OCI-LY1 (cell line): ENCODE data around the gene NIT1.

Source experiments
- H2AFZ ChIP-seq: fragments of 200-600 bp; sonication (generic), shearing (Covaris generic); 2 replicates; pipeline ENCODE4 v1.6.0; 2014; ENCODE audit warnings: antibody characterized with exemption, mild to moderate bottlenecking, low read length
- H3F3A ChIP-seq: fragments of 200-600 bp; sonication (generic), shearing (Covaris generic); 2 replicates; pipeline ENCODE4 v1.6.0; 2014; ENCODE audit warnings: mild to moderate bottlenecking, antibody characterized with exemption, low read length, moderate library complexity; ENCODE audit not compliant: insufficient read depth
- H3K27ac ChIP-seq: fragments of 200-600 bp; sonication (generic); 2 replicates; pipeline ENCODE4 v1.5.1; 2014; ENCODE audit warnings: low read length, mixed run types, mild to moderate bottlenecking, low read depth; ENCODE audit not compliant: poor library complexity, severe bottlenecking
- H3K27me3 ChIP-seq: fragments of 200-600 bp; sonication (generic); 2 replicates; pipeline ENCODE4 v1.6.0; 2014; ENCODE audit warnings: antibody characterized with exemption, mild to moderate bottlenecking, low read length, moderate library complexity; ENCODE audit not compliant: insufficient read depth
- H3K36me3 ChIP-seq: fragments of 200-600 bp; sonication (generic); 2 replicates; pipeline ENCODE4 v1.6.1; 2014; ENCODE audit warnings: mild to moderate bottlenecking, antibody characterized with exemption, low read length, moderate library complexity, mixed read lengths; ENCODE audit not compliant: insufficient read depth
- H3K4me1 ChIP-seq: fragments of 200-600 bp; sonication (generic); 2 replicates; pipeline ENCODE4 v1.5.1; 2014; ENCODE audit warnings: mild to moderate bottlenecking, low read length, moderate library complexity; ENCODE audit not compliant: insufficient read depth, severe bottlenecking
- H3K4me2 ChIP-seq: fragments of 200-600 bp; sonication (generic), shearing (Covaris generic); 2 replicates; pipeline ENCODE4 v1.6.1; 2014; ENCODE audit warnings: low read length
- H3K4me3 ChIP-seq: fragments of 200-600 bp; sonication (generic); 2 replicates; pipeline ENCODE4 v1.5.1; 2014; ENCODE audit warnings: low read length, low read depth, mild to moderate bottlenecking, mixed read lengths; ENCODE audit not compliant: poor library complexity, severe bottlenecking
- H3K79me2 ChIP-seq: fragments of 200-600 bp; shearing (Covaris generic); 2 replicates; pipeline ENCODE4 v1.6.1; 2016; ENCODE audit warnings: mixed run types, low read length, mixed read lengths; ENCODE audit not compliant: insufficient read depth
- H3K9ac ChIP-seq: fragments of 200-600 bp; sonication (generic), shearing (Covaris generic); 2 replicates; pipeline ENCODE4 v1.6.1; 2014; ENCODE audit warnings: mild to moderate bottlenecking, low read length, mixed read lengths
- H3K9me2 ChIP-seq: fragments of 200-600 bp; sonication (generic), shearing (Covaris generic); 2 replicates; pipeline ENCODE4 v1.6.1; 2014; ENCODE audit warnings: low read depth, mild to moderate bottlenecking, low read length, mixed read lengths
- H3K9me3 ChIP-seq: fragments of 200-600 bp; shearing (Covaris generic); 2 replicates; pipeline ENCODE4 v1.6.1; 2014; ENCODE audit warnings: low read length, mixed read lengths
- H4K20me1 ChIP-seq: fragments of 200-600 bp; sonication (generic), shearing (Covaris generic); 2 replicates; pipeline ENCODE4 v1.6.0; 2016; ENCODE audit warnings: mild to moderate bottlenecking, low read length; ENCODE audit not compliant: insufficient read depth
- CTCF ChIP-seq: fragments of 200-600 bp; sonication (generic), shearing (Covaris generic); IDR thresholded peaks from 2 replicates; pipeline ENCODE4 v1.5.1; 2017; ENCODE audit warnings: mild to moderate bottlenecking, antibody characterized with exemption, low read length, moderate library complexity, mixed read lengths
- EZH2 ChIP-seq: fragments of 200-600 bp; sonication (generic), shearing (Covaris generic); IDR thresholded peaks from 2 replicates; pipeline ENCODE4 v1.8.0; 2017; ENCODE audit warnings: borderline replicate concordance, mixed run types, mild to moderate bottlenecking, antibody characterized with exemption, low read length, moderate library complexity, mixed read lengths

Gene NIT1

GRCh38 chr1:161153176-161153575 lies 35.3 kb downstream of the NIT1 start:
- H3K4me2 ChIP-seq, result peak overlapping the region; percentile 63
- H2AFZ ChIP-seq, result peak overlapping the region; percentile 91
- peak overlapping the region; percentile 61 for H3K4me3 ChIP-seq
- no peaks in the 10 kb centered on the region for H3K27me3 ChIP-seq
- no peaks in the 10 kb centered on the region for H3K9me3 ChIP-seq
- no peak for TF ChIP-seq EZH2
- no peak for TF ChIP-seq CTCF
- peaks cover 20% of the 10 kb centered on the region for H3K4me1 ChIP-seq
- H3K9me2 ChIP-seq, result no peaks in the 10 kb centered on the region
- H4K20me1 ChIP-seq, result no peaks in the 10 kb centered on the region
- no peaks in the 10 kb centered on the region for H3K79me2 ChIP-seq
- peaks cover 9% of the 10 kb centered on the region; the same call in 1 of the 2 replicates for H3K36me3 ChIP-seq
- H3K27ac ChIP-seq, result no peak overlapping the region
- H3K9ac ChIP-seq, result peak overlapping the region; percentile 66
- H3F3A ChIP-seq, result no peaks in the 10 kb centered on the region

GRCh38 chr1:161153682-161154337 lies 35.9 kb downstream of the NIT1 start, which contains the start of gene UFC1:
Gene UFC1, plus strand, starts transcription at chr1:161153978. Its CDS starts 20 bp downstream, at chr1:161153998.
- H3K9me2 ChIP-seq, result no peaks in the 10 kb centered on the region
- H3K4me3 ChIP-seq, result peak within 1 kb of the TSS; percentile 61
- peak within 1 kb of the TSS; percentile 77 for H3K27ac ChIP-seq

GRCh38 chr1:161157867-161158266 lies 40.0 kb downstream of the NIT1 start:
- no peaks in the 10 kb centered on the region for H3K79me2 ChIP-seq
- H3K4me1 ChIP-seq, result peaks cover 44% of the 10 kb centered on the region
- H3K4me2 ChIP-seq, result no peak overlapping the region
- H3K27ac ChIP-seq, result no peak overlapping the region
- no peak overlapping the region for H3K4me3 ChIP-seq
- TF ChIP-seq EZH2, result no peak
- TF ChIP-seq CTCF, result no peak
- no peaks in the 10 kb centered on the region for H3K27me3 ChIP-seq
- no peaks in the 10 kb centered on the region for H3K9me2 ChIP-seq
- no peak overlapping the region for H3K9ac ChIP-seq
- no peaks in the 10 kb centered on the region for H3K9me3 ChIP-seq
- no peaks in the 10 kb centered on the region for H4K20me1 ChIP-seq
- peaks cover 32% of the 10 kb centered on the region; the same call in 1 of the 2 replicates for H3K36me3 ChIP-seq
- no peak overlapping the region for H2AFZ ChIP-seq
- H3F3A ChIP-seq, result peaks cover 4% of the 10 kb centered on the region; the same call in 1 of the 2 replicates

More at GRCh38 chr1:161153682-161154337, 35.9 kb downstream of the NIT1 start, which contains the start of gene UFC1:
- Histone ChIP-seq H3K27me3 (no peaks in the 10 kb centered on the region), H3K36me3 (peaks cover 15% of the 10 kb centered on the region; the same call in 1 of the 2 replicates), H3K9me3 (no peaks in the 10 kb centered on the region), H3K79me2 (no peaks in the 10 kb centered on the region), H3K4me2 (peak within 1 kb of the TSS; percentile 63), H2AFZ (peak within 1 kb of the TSS; percentile 91), H3F3A (peaks cover 4% of the 10 kb centered on the region; the same call in 1 of the 2 replicates), H3K9ac (peak within 1 kb of the TSS; percentile 66), H3K4me1 (peaks cover 26% of the 10 kb centered on the region), H4K20me1 (no peaks in the 10 kb centered on the region)
- TF ChIP-seq EZH2, result no peak
- no peak for TF ChIP-seq CTCF
